ENCODE data around the gene KCNJ12.
"Not testable (repeated sequence)": the region's sequence is repeated elsewhere in the genome, so short reads cannot be mapped to it uniquely, and the experiment has no call there.

KCNJ12 gene

DNA sequence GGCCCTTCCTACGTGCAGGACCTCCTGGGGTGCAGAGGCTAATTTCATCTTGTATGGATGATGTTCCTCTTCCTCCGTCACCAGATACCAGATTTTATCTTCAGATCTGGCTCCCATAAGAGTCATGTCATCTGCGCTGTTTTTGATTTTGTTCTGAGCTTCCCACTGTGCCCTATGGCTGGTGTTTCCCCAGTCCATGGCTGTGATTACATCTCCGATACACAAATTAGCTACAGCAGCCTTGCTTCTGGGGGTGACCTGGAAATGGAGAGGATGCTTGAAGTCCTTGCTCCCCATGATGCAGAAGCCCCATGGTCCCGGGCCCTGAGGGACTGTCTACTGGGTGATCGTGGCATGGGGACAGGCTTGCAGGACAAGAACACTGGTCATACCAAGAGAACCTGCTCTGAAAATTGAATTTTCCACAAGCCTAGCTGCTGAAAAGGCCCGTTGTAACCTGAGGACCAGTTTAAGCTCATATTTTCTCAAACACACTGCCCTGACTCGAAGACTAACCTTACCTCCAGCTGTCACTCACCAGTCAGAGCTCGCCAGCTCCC is 69.0 kb downstream of the KCNJ12 start:
- H3K9me3 ChIP-seq (ENCODE audit: control insufficient read depth, low read length): no peaks in the 10 kb centered on the region
- no peak overlapping the region for H3K4me3 ChIP-seq (ENCODE audit: insufficient read depth in 1 of 2, low read depth in 1 of 2, low read length in 2 of 2)
- no peaks in the 10 kb centered on the region for H3K36me3 ChIP-seq (ENCODE audit: control insufficient read depth in 1 of 2, insufficient read depth in 2 of 2, low read depth in 1 of 2, low read length in 2 of 2)
- no peak overlapping the region for H2BK120ac ChIP-seq (ENCODE audit: low read depth, low read length)
- H4K91ac ChIP-seq (ENCODE audit: low read length): no peak overlapping the region
- no peak overlapping the region for H2AFZ ChIP-seq (ENCODE audit: low read depth, low read length)
- H3K4ac ChIP-seq (ENCODE audit: low read depth in 1 of 2, low read length in 2 of 2): no peak overlapping the region
- WGBS: 89% methylated on average over 9 of the region's 9 CpGs
- no peaks in the 10 kb centered on the region for H3K4me1 ChIP-seq (ENCODE audit: control insufficient read depth, insufficient read depth, low read depth, low read length)
- H3K9ac ChIP-seq (ENCODE audit: low read length): no peak overlapping the region
- DNase-seq: no peak
- no peak overlapping the region for H2BK12ac ChIP-seq (ENCODE audit: low read length in 2 of 2)
- no peak overlapping the region for H3K4me2 ChIP-seq (ENCODE audit: low read length, poor library complexity, severe bottlenecking)
- no peak overlapping the region for H3K18ac ChIP-seq (ENCODE audit: low read depth in 1 of 2, low read length in 2 of 2)
- peaks cover 0 to 21% of the 10 kb centered on the region in 2 experiments for H3K27me3 ChIP-seq (ENCODE audit: control insufficient read depth in 1 of 2, insufficient read depth in 1 of 2, low read length in 2 of 2)
- H3K27ac ChIP-seq (ENCODE audit: low read length, poor library complexity, severe bottlenecking): no peak overlapping the region
- no peak overlapping the region for H4K8ac ChIP-seq (ENCODE audit: low read length)
- H2BK5ac ChIP-seq (ENCODE audit: low read depth, low read length, poor library complexity, severe bottlenecking): no peak overlapping the region
- no peak overlapping the region for H3K14ac ChIP-seq (ENCODE audit: low read length in 2 of 2)
- H2AK5ac ChIP-seq (ENCODE audit: low read length, severe bottlenecking): no peak overlapping the region
- no peak overlapping the region for H2BK15ac ChIP-seq (ENCODE audit: low read depth, poor library complexity, severe bottlenecking)
- no peaks in the 10 kb centered on the region for H3K79me1 ChIP-seq (replicated peaks; ENCODE audit: low read length, poor library complexity, severe bottlenecking)
- H3K23ac ChIP-seq (ENCODE audit: low read length in 2 of 2): no peak overlapping the region

DNA sequence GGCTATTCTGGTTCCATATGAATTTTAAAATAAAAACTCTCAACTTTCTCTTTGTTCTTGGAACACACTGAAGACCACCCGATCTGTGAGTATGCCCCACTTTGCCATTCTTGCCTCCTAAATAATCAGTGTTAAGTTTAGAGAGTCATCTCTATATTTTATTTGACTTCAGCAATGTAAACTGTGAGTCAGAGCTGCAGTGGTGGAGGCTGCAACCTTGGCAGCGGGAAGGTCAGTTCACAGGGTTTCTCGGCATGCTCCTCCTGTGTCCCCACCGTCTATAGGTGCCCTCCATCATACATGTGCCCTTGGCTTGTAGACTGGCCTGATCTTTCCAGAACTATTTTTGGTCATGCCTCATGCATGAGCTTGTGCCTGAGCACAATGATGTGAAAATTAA is 71.4 kb downstream of the KCNJ12 start:
- H3K4me3 ChIP-seq (ENCODE audit: insufficient read depth in 1 of 2, low read depth in 1 of 2, low read length in 2 of 2); H3K27ac ChIP-seq (ENCODE audit: low read length, poor library complexity, severe bottlenecking); H4K91ac ChIP-seq (ENCODE audit: low read length); H2AFZ ChIP-seq (ENCODE audit: low read depth, low read length); H4K8ac ChIP-seq (ENCODE audit: low read length); H3K36me3 ChIP-seq (ENCODE audit: control insufficient read depth in 1 of 2, insufficient read depth in 2 of 2, low read depth in 1 of 2, low read length in 2 of 2); H2BK120ac ChIP-seq (ENCODE audit: low read depth, low read length); DNase-seq; H3K9me3 ChIP-seq (ENCODE audit: control insufficient read depth, low read length); H3K4ac ChIP-seq (ENCODE audit: low read depth in 1 of 2, low read length in 2 of 2); H2BK15ac ChIP-seq (ENCODE audit: low read depth, poor library complexity, severe bottlenecking); H3K23ac ChIP-seq (ENCODE audit: low read length in 2 of 2); H3K14ac ChIP-seq (ENCODE audit: low read length in 2 of 2); H2BK12ac ChIP-seq (ENCODE audit: low read length in 2 of 2); H2BK5ac ChIP-seq (ENCODE audit: low read depth, low read length, poor library complexity, severe bottlenecking); H3K4me1 ChIP-seq (ENCODE audit: control insufficient read depth, insufficient read depth, low read depth, low read length); H3K9ac ChIP-seq (ENCODE audit: low read length); H3K18ac ChIP-seq (ENCODE audit: low read depth in 1 of 2, low read length in 2 of 2); H3K4me2 ChIP-seq (ENCODE audit: low read length, poor library complexity, severe bottlenecking); H2AK5ac ChIP-seq (ENCODE audit: low read length, severe bottlenecking); H3K79me1 ChIP-seq (replicated peaks; ENCODE audit: low read length, poor library complexity, severe bottlenecking): not testable (repeated sequence)
- 80% methylated on average over 3 of the region's 4 CpGs for WGBS
- peaks cover 0 to 24% of the 10 kb centered on the region in 2 experiments for H3K27me3 ChIP-seq (ENCODE audit: control insufficient read depth in 1 of 2, insufficient read depth in 1 of 2, low read length in 2 of 2)

GRCh38 chr17:21449891-21450290 is 73.7 kb downstream of the KCNJ12 start:
- not testable (repeated sequence) for H3K23ac ChIP-seq (ENCODE audit: low read length in 2 of 2); H3K4me3 ChIP-seq (ENCODE audit: insufficient read depth in 1 of 2, low read depth in 1 of 2, low read length in 2 of 2); H3K9me3 ChIP-seq (ENCODE audit: control insufficient read depth, low read length); H4K8ac ChIP-seq (ENCODE audit: low read length); H3K36me3 ChIP-seq (ENCODE audit: control insufficient read depth in 1 of 2, insufficient read depth in 2 of 2, low read depth in 1 of 2, low read length in 2 of 2); H2AK5ac ChIP-seq (ENCODE audit: low read length, severe bottlenecking); H3K4me2 ChIP-seq (ENCODE audit: low read length, poor library complexity, severe bottlenecking); H4K91ac ChIP-seq (ENCODE audit: low read length); DNase-seq; H3K4ac ChIP-seq (ENCODE audit: low read depth in 1 of 2, low read length in 2 of 2); H3K18ac ChIP-seq (ENCODE audit: low read depth in 1 of 2, low read length in 2 of 2); H3K27ac ChIP-seq (ENCODE audit: low read length, poor library complexity, severe bottlenecking); H2BK12ac ChIP-seq (ENCODE audit: low read length in 2 of 2); H2BK120ac ChIP-seq (ENCODE audit: low read depth, low read length); H3K9ac ChIP-seq (ENCODE audit: low read length); H2AFZ ChIP-seq (ENCODE audit: low read depth, low read length); H3K14ac ChIP-seq (ENCODE audit: low read length in 2 of 2); H2BK5ac ChIP-seq (ENCODE audit: low read depth, low read length, poor library complexity, severe bottlenecking); H3K4me1 ChIP-seq (ENCODE audit: control insufficient read depth, insufficient read depth, low read depth, low read length); H3K79me1 ChIP-seq (replicated peaks; ENCODE audit: low read length, poor library complexity, severe bottlenecking); H2BK15ac ChIP-seq (ENCODE audit: low read depth, poor library complexity, severe bottlenecking)
- WGBS: 70% methylated on average over 2 of the region's 3 CpGs
- H3K27me3 ChIP-seq (ENCODE audit: control insufficient read depth in 1 of 2, insufficient read depth in 1 of 2, low read length in 2 of 2): peaks cover 4 to 40% of the 10 kb centered on the region in 2 experiments

DNA sequence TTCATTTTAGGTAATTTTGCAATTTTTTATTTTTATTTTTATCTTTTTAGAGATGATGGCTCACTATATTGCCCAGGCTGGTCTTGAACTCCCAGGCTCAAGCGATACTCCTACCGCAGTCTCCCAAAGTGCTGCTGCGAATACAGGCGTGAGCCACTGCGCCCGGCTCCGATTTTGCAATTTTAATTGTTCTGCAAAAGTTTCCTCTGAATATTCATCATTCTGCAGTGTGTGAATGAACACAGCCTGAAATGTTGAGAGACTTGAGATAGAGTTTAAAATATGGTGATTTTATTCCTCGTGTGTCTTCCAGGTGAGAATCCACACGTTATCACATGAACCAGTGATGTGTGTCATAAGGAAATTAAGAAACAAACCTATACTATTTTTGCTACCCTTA is 75.8 kb downstream of the KCNJ12 start:
- no peaks in the 10 kb centered on the region for H3K9me3 ChIP-seq (ENCODE audit: control insufficient read depth, low read length)
- no peak overlapping the region for H3K4me3 ChIP-seq (ENCODE audit: insufficient read depth in 1 of 2, low read depth in 1 of 2, low read length in 2 of 2)
- H3K27me3 ChIP-seq (ENCODE audit: control insufficient read depth in 1 of 2, insufficient read depth in 1 of 2, low read length in 2 of 2): peaks cover 10 to 36% of the 10 kb centered on the region in 2 experiments
- no peak overlapping the region for H2BK15ac ChIP-seq (ENCODE audit: low read depth, poor library complexity, severe bottlenecking)
- no peaks in the 10 kb centered on the region for H3K36me3 ChIP-seq (ENCODE audit: control insufficient read depth in 1 of 2, insufficient read depth in 2 of 2, low read depth in 1 of 2, low read length in 2 of 2)
- no peak overlapping the region for H2AK5ac ChIP-seq (ENCODE audit: low read length, severe bottlenecking)
- H3K14ac ChIP-seq (ENCODE audit: low read length in 2 of 2): no peak overlapping the region
- no peak overlapping the region for H3K4me2 ChIP-seq (ENCODE audit: low read length, poor library complexity, severe bottlenecking)
- H3K9ac ChIP-seq (ENCODE audit: low read length): peak overlapping the region; percentile 7
- WGBS: 86% methylated on average over 7 of the region's 9 CpGs
- H2AFZ ChIP-seq (ENCODE audit: low read depth, low read length): no peak overlapping the region
- H3K27ac ChIP-seq (ENCODE audit: low read length, poor library complexity, severe bottlenecking): no peak overlapping the region
- no peaks in the 10 kb centered on the region for H3K79me1 ChIP-seq (replicated peaks; ENCODE audit: low read length, poor library complexity, severe bottlenecking)
- H4K91ac ChIP-seq (ENCODE audit: low read length): no peak overlapping the region
- H3K4me1 ChIP-seq (ENCODE audit: control insufficient read depth, insufficient read depth, low read depth, low read length): peaks cover 7% of the 10 kb centered on the region
- H3K18ac ChIP-seq (ENCODE audit: low read depth in 1 of 2, low read length in 2 of 2): no peak overlapping the region
- no peak overlapping the region for H4K8ac ChIP-seq (ENCODE audit: low read length)
- no peak overlapping the region for H2BK5ac ChIP-seq (ENCODE audit: low read depth, low read length, poor library complexity, severe bottlenecking)
- H3K4ac ChIP-seq (ENCODE audit: low read depth in 1 of 2, low read length in 2 of 2): no peak overlapping the region
- no peak overlapping the region for H2BK12ac ChIP-seq (ENCODE audit: low read length in 2 of 2)
- no peak overlapping the region for H2BK120ac ChIP-seq (ENCODE audit: low read depth, low read length)
- no peak for DNase-seq
- H3K23ac ChIP-seq (ENCODE audit: low read length in 2 of 2): no peak overlapping the region

All from mesenchymal stem cell (in vitro differentiated cells and primary cell).